Hepatocyte (in vitro differentiated cells): ENCODE measurements around the gene MARF1. TPM values are rescaled to one million over a fixed set of nuclear protein-coding genes. Genes with fewer than 3 reads are reported as not detected.
"Not testable (repeated sequence)": the region's sequence is repeated elsewhere in the genome, so short reads cannot be mapped to it uniquely, and the experiment has no call there.

ENCODE experiments used
- DNase-seq: peaks from one replicate; pipeline ENCODE4 v3.0.0-alpha.2; 2016; ENCODE audit warnings: low spot score
- H2AFZ ChIP-seq: fragments of 200-600 bp; sonication (generic); 2 replicates; pipeline ENCODE4 v1.6.0; 2016; ENCODE audit warnings: antibody characterized with exemption, mild to moderate bottlenecking
- H3K27ac ChIP-seq: fragments of 200-600 bp; sonication (generic); 2 replicates; pipeline ENCODE4 v1.5.1; 2016; ENCODE audit warnings: mild to moderate bottlenecking
- H3K27me3 ChIP-seq: fragments of 200-600 bp; sonication (generic); 2 replicates; pipeline ENCODE4 v1.6.1; 2016
- H3K36me3 ChIP-seq: fragments of 200-600 bp; sonication (generic); replicated peaks from 2 replicates; pipeline ENCODE4 v1.5.1; 2016; ENCODE audit warnings: low read depth; ENCODE audit not compliant: insufficient read depth
- H3K4me1 ChIP-seq: fragments of 200-600 bp; sonication (generic); 2 replicates; pipeline ENCODE4 v1.5.1; 2016; ENCODE audit warnings: mild to moderate bottlenecking, moderate library complexity; ENCODE audit not compliant: insufficient read depth
- H3K4me2 ChIP-seq: fragments of 200-600 bp; sonication (generic); 2 replicates; pipeline ENCODE4 v1.6.0; 2016
- H3K4me3 ChIP-seq: fragments of 200-600 bp; sonication (generic); 2 replicates; pipeline ENCODE4 v1.5.1; 2016; ENCODE audit warnings: mild to moderate bottlenecking
- H3K79me2 ChIP-seq: fragments of 200-600 bp; sonication (generic); 2 replicates; pipeline ENCODE4 v1.6.0; 2017; ENCODE audit warnings: mild to moderate bottlenecking
- H3K9me2 ChIP-seq: fragments of 200-600 bp; sonication (generic); replicated peaks from 2 replicates; pipeline ENCODE4 v1.6.0; 2017; ENCODE audit warnings: mild to moderate bottlenecking; ENCODE audit not compliant: insufficient read depth
- H3K9me3 ChIP-seq: fragments of 200-600 bp; sonication (generic); 2 replicates; pipeline ENCODE4 v1.5.1; 2016; ENCODE audit warnings: low read depth, mild to moderate bottlenecking
- H4K20me1 ChIP-seq: fragments of 200-600 bp; sonication (generic); 2 replicates; pipeline ENCODE4 v1.6.0; 2016; ENCODE audit warnings: mild to moderate bottlenecking; ENCODE audit not compliant: insufficient read depth, poor library complexity, severe bottlenecking
- EZH2 ChIP-seq: fragments of 200-600 bp; sonication (generic); IDR thresholded peaks from 2 replicates; pipeline ENCODE4 v1.6.1; 2016; ENCODE audit warnings: antibody characterized with exemption, mild to moderate bottlenecking, borderline replicate concordance
- EZH2phosphoT487 ChIP-seq: fragments of 200-600 bp; sonication (generic); IDR thresholded peaks from one replicate; pipeline ENCODE4 v1.6.1; 2018; ENCODE audit warnings: antibody characterized with exemption, mild to moderate bottlenecking, low read depth, moderate library complexity; ENCODE audit not compliant: unreplicated experiment, severe bottlenecking
- whole genome bisulfite sequencing: methylation state at CpG from one replicate; pipeline ENCODE4 v1.1.6; 2016; ENCODE audit warnings: low lambda C conversion rate; ENCODE audit errors: missing lambda C conversion rate; 5-methylcytosine and 5-hydroxymethylcytosine counted together
- polyA plus RNA-seq: library from polyadenylated mRNA; unstranded; fragments of >200 nt; fragmentation: Nextera tagmentation; extraction: Ambion mirVana; gene quantifications from 2 replicates; pipeline ENCODE4 v1.2.1, GENCODE V29; 2016
- total RNA-seq: library from RNA; depleted of rRNA; stranded (reverse); fragments of >200 nt; gene quantifications from 2 replicates; pipeline ENCODE4 v1.2.3, GENCODE V29; 2014
- TF ChIP-seq, protein P1 (sequence below): fragments of 200-600 bp; sonication (generic); IDR thresholded peaks from 2 replicates; pipeline ENCODE4 v1.5.1; 2016; ENCODE audit warnings: antibody characterized with exemption, mild to moderate bottlenecking; ENCODE audit not compliant: poor library complexity

Gene MARF1
- total and polyA plus RNA-seq, 2 experiments from 2014 or later: 7.0 to 15.5 TPM

GRCh38 chr16:15660203-15660601, 17.2 kb upstream of the MARF1 start:
- Histone ChIP-seq H3K9me3 (no peaks in the 10 kb centered on the region), H3K36me3 (no peaks in the 10 kb centered on the region), H3K4me1 (no peaks in the 10 kb centered on the region), H3K27me3 (no peaks in the 10 kb centered on the region), H3K9me2 (no peaks in the 10 kb centered on the region), H3K27ac (no peak overlapping the region), H3K4me3 (no peak overlapping the region), H3K79me2 (peaks cover 41% of the 10 kb centered on the region), H3K4me2 (no peak overlapping the region), H4K20me1 (no peaks in the 10 kb centered on the region), H2AFZ (no peak overlapping the region)
- WGBS: 86% methylated on average over 5 of the region's 5 CpGs
- no peak for DNase-seq
- TF ChIP-seq EZH2: no peak
- TF ChIP-seq, protein P1, sequence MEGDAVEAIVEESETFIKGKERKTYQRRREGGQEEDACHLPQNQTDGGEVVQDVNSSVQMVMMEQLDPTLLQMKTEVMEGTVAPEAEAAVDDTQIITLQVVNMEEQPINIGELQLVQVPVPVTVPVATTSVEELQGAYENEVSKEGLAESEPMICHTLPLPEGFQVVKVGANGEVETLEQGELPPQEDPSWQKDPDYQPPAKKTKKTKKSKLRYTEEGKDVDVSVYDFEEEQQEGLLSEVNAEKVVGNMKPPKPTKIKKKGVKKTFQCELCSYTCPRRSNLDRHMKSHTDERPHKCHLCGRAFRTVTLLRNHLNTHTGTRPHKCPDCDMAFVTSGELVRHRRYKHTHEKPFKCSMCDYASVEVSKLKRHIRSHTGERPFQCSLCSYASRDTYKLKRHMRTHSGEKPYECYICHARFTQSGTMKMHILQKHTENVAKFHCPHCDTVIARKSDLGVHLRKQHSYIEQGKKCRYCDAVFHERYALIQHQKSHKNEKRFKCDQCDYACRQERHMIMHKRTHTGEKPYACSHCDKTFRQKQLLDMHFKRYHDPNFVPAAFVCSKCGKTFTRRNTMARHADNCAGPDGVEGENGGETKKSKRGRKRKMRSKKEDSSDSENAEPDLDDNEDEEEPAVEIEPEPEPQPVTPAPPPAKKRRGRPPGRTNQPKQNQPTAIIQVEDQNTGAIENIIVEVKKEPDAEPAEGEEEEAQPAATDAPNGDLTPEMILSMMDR: no peak
- TF ChIP-seq EZH2phosphoT487: no peak

- no peak overlapping the region for H3K4me2 ChIP-seq
- no peaks in the 10 kb centered on the region for H3K27me3 ChIP-seq
- peaks cover 56% of the 10 kb centered on the region for H3K79me2 ChIP-seq
- TF ChIP-seq, protein P1: no peak
- TF ChIP-seq EZH2phosphoT487: no peak
- no peak for TF ChIP-seq EZH2
- WGBS: 92% methylated on average over 5 of the region's 5 CpGs
- H3K4me1 ChIP-seq: no peaks in the 10 kb centered on the region
- no peak overlapping the region for H3K27ac ChIP-seq
- no peaks in the 10 kb centered on the region for H3K9me2 ChIP-seq
- no peaks in the 10 kb centered on the region for H3K36me3 ChIP-seq
- DNase-seq: no peak
- H4K20me1 ChIP-seq: no peaks in the 10 kb centered on the region
- H3K9me3 ChIP-seq: no peaks in the 10 kb centered on the region
- no peak overlapping the region for H3K4me3 ChIP-seq
- H2AFZ ChIP-seq: no peak overlapping the region
Measured at GRCh38 chr16:15658556-15658955, 15.6 kb upstream of the MARF1 start.

DNA sequence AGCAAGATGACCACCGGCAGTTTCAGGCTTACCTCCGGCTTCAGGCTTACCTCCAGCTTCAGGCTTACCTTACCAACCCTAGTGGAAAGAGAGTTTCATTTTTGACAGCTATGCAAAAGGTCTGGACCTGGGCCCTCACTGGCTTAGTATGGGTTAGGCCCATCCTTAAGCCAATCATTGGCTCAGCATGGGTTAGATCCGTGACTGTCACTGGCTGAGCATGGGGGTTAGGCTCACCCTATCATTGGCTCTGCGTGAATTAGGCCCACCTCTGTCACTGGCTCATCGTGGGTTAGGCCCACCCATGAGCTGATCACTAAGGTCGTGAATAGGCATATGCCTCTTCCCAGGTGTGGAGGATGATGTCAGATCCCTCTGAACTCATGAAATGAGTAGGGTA, 15.2 kb upstream of the MARF1 start:
- Histone ChIP-seq H3K36me3 (no peaks in the 10 kb centered on the region), H3K27me3 (no peaks in the 10 kb centered on the region), H4K20me1 (no peaks in the 10 kb centered on the region), H3K9me2 (no peaks in the 10 kb centered on the region), H3K27ac (no peak overlapping the region), H3K9me3 (no peaks in the 10 kb centered on the region), H3K4me1 (no peaks in the 10 kb centered on the region), H3K4me3 (no peak overlapping the region), H2AFZ (no peak overlapping the region), H3K4me2 (no peak overlapping the region), H3K79me2 (peaks cover 60% of the 10 kb centered on the region)
- TF ChIP-seq, protein P1: no peak
- TF ChIP-seq EZH2 (no peak), EZH2phosphoT487 (no peak)
- DNase-seq: no peak
- WGBS: 88% methylated on average over 6 of the region's 6 CpGs

GRCh38 chr16:15655561-15655960, 12.6 kb upstream of the MARF1 start:
- H3K36me3 ChIP-seq, H3K27ac ChIP-seq, H3K4me1 ChIP-seq, H3K4me3 ChIP-seq, DNase-seq, H4K20me1 ChIP-seq, H3K9me2 ChIP-seq, H3K27me3 ChIP-seq, H3K4me2 ChIP-seq, H2AFZ ChIP-seq, H3K9me3 ChIP-seq: not testable (repeated sequence)
- WGBS: 94% methylated on average over 3 of the region's 6 CpGs
- H3K79me2 ChIP-seq: peaks cover 79% of the 10 kb centered on the region
